Common myeloid progenitor, CD34-positive (primary cell): ENCODE data around the gene MET.

ENCODE experiments used
- CTCF ChIA-PET: fragments of 350-600 bp; sonication (Branson Sonifier 250); formaldehyde crosslinking; loops from one replicate; lab custom pipeline; 2021; ENCODE audit warnings: antibody characterized with exemption; lab: Charles Lee
- POLR2A ChIA-PET: fragments of 350-600 bp; sonication (Branson Sonifier 250); formaldehyde crosslinking; loops from one replicate; lab custom pipeline; 2021; ENCODE audit warnings: antibody characterized with exemption; lab: Charles Lee
- DNase-seq, 3 donors: peaks; one replicate each; pipeline versions ENCODE4 v3.0.0 to v3.0.0-alpha.2; 2013
- H3K27ac ChIP-seq, 2 experiments: 1 replicate in 1 of 2; 2 replicates in 1 of 2; pipeline ENCODE4 v1.7.0; 2013; ENCODE audit warnings: inconsistent platforms in 2 of 2, low read length in 2 of 2, mild to moderate bottlenecking in 2 of 2, low read depth in 1 of 2, moderate library complexity in 1 of 2; ENCODE audit not compliant: severe bottlenecking in 2 of 2, insufficient read depth in 1 of 2, poor library complexity in 1 of 2
- H3K27me3 ChIP-seq, 5 experiments: replicated peaks in 2 of 5; 1 replicate in 3 of 5; 2 replicates in 2 of 5; pipeline versions ENCODE4 v1.6.1 to v1.7.0; 2013; ENCODE audit warnings: low read length in 4 of 5, mild to moderate bottlenecking in 2 of 5, moderate library complexity in 2 of 5, inconsistent platforms in 1 of 5; ENCODE audit not compliant: insufficient read depth in 5 of 5, control insufficient read depth in 4 of 5
- H3K36me3 ChIP-seq, 4 experiments: 1 replicate in 2 of 4; 2 replicates in 2 of 4; pipeline versions ENCODE4 v1.6.1 to v1.7.0; 2013; ENCODE audit warnings: low read length in 3 of 4, control low read depth in 1 of 4, mild to moderate bottlenecking in 1 of 4; ENCODE audit not compliant: control insufficient read depth in 4 of 4, insufficient read depth in 4 of 4
- H3K4me1 ChIP-seq, 4 experiments: 1 replicate in 3 of 4; 2 replicates in 1 of 4; pipeline versions ENCODE4 v1.6.1 to v1.7.1; 2013; ENCODE audit warnings: low read length in 3 of 4, mild to moderate bottlenecking in 3 of 4, control low read depth in 1 of 4, inconsistent platforms in 1 of 4, moderate library complexity in 1 of 4; ENCODE audit not compliant: control insufficient read depth in 4 of 4, insufficient read depth in 4 of 4; ENCODE audit errors: control extremely low read depth in 1 of 4
- H3K4me3 ChIP-seq, 7 experiments: 1 replicate in 4 of 7; 2 replicates in 3 of 7; pipeline versions ENCODE4 v1.5.1 to v1.7.0; 2013; ENCODE audit warnings: mild to moderate bottlenecking in 7 of 7, low read length in 6 of 7, moderate library complexity in 6 of 7, inconsistent platforms in 2 of 7, low read depth in 2 of 7, control low read depth in 1 of 7; ENCODE audit not compliant: insufficient read depth in 4 of 7, control insufficient read depth in 1 of 7; ENCODE audit errors: extremely low read depth in 1 of 7
- H3K9me3 ChIP-seq, 5 experiments: 1 replicate in 4 of 5; 2 replicates in 1 of 5; pipeline versions ENCODE4 v1.6.1 to v1.7.1; 2013; ENCODE audit warnings: low read length in 4 of 5, mild to moderate bottlenecking in 2 of 5, inconsistent platforms in 1 of 5, low read depth in 1 of 5, moderate library complexity in 1 of 5; ENCODE audit not compliant: control insufficient read depth in 4 of 5, insufficient read depth in 2 of 5; ENCODE audit errors: control extremely low read depth in 1 of 5
- WGBS: methylation state at CpG from one replicate; pipeline ENCODE4 v1.1.5; 2013; ENCODE audit not compliant: insufficient coverage; 5-methylcytosine and 5-hydroxymethylcytosine counted together

The MET gene

GRCh38 chr7:116730097-116731022 is 58.4 kb downstream of the MET start:
- ChIA-PET POLR2A (no interaction called here), CTCF (no interaction called here)
- H3K27me3 ChIP-seq = peaks cover 0 to 4% (median 0%) of the 10 kb centered on the region in 5 experiments
- no peak overlapping the region for H3K27ac ChIP-seq
- H3K4me1 ChIP-seq = peaks cover 0 to 3% (median 0%) of the 10 kb centered on the region in 4 experiments
- WGBS = 99% methylated on average over 8 of the region's 9 CpGs
- no peaks in the 10 kb centered on the region for H3K36me3 ChIP-seq
- H3K9me3 ChIP-seq = no peaks in the 10 kb centered on the region
- no peak for DNase-seq
- H3K4me3 ChIP-seq = no peak overlapping the region

- Histone ChIP-seq H3K27ac (no peak overlapping the region), H3K27me3 (peaks cover 0 to 4% (median 0%) of the 10 kb centered on the region in 5 experiments), H3K4me1 (peaks cover 0 to 3% (median 0%) of the 10 kb centered on the region in 4 experiments), H3K9me3 (no peaks in the 10 kb centered on the region), H3K36me3 (no peaks in the 10 kb centered on the region), H3K4me3 (no peak overlapping the region)
- ChIA-PET POLR2A (no interaction called here), CTCF (interaction anchor here (0.6 kb wide), 1 partner anchor 73 kb away, joined by 3 read pairs; no protein-coding TSS in a partner anchor)
- no peak for DNase-seq
- WGBS = 100% methylated on average over 1 of the region's 1 CpG
These were observed 59.0 kb downstream of the MET start for GRCh38 chr7:116731023-116731395.

GRCh38 chr7:116731445-116732335 is 59.7 kb downstream of the MET start:
- ChIA-PET POLR2A (no interaction called here), CTCF (interaction anchor here (0.6 to 0.9 kb wide), 2 partner anchors 72 to 480 kb away, joined by 3 read pairs; no protein-coding TSS in a partner anchor)
- Histone ChIP-seq H3K9me3 (no peaks in the 10 kb centered on the region), H3K36me3 (no peaks in the 10 kb centered on the region), H3K4me1 (peaks cover 0 to 3% (median 0%) of the 10 kb centered on the region in 4 experiments), H3K4me3 (no peak overlapping the region), H3K27ac (no peak overlapping the region), H3K27me3 (peaks cover 0 to 4% (median 0%) of the 10 kb centered on the region in 5 experiments)
- DNase-seq = no peak
- WGBS = 94% methylated on average over 10 of the region's 12 CpGs

- no peak for DNase-seq
- no peaks in the 10 kb centered on the region for H3K9me3 ChIP-seq
- no peaks in the 10 kb centered on the region for H3K36me3 ChIP-seq
- peaks cover 0 to 4% (median 0%) of the 10 kb centered on the region in 5 experiments for H3K27me3 ChIP-seq
- ChIA-PET POLR2A (no interaction called here), CTCF (interaction anchor here (0.9 kb wide), 1 partner anchor 16 kb away, joined by 3 read pairs; no protein-coding TSS in a partner anchor)
- peaks cover 0 to 3% (median 0%) of the 10 kb centered on the region in 4 experiments for H3K4me1 ChIP-seq
- H3K4me3 ChIP-seq = no peak overlapping the region
- 88% methylated on average over 1 of the region's 7 CpGs for WGBS
- H3K27ac ChIP-seq = no peak overlapping the region
These were observed 61.0 kb downstream of the MET start for GRCh38 chr7:116732788-116733694.

- H3K4me1 ChIP-seq = peaks cover 0 to 3% (median 0%) of the 10 kb centered on the region in 4 experiments
- DNase-seq = no peak
- POLR2A ChIA-PET = no interaction called here
- no peaks in the 10 kb centered on the region for H3K27me3 ChIP-seq
- no peaks in the 10 kb centered on the region for H3K9me3 ChIP-seq
- CTCF ChIA-PET = no interaction called here
- no peak overlapping the region for H3K27ac ChIP-seq
- H3K4me3 ChIP-seq = no peak overlapping the region
- no CpG with 5 or more reads among the region's 4 CpGs for WGBS
- H3K36me3 ChIP-seq = no peaks in the 10 kb centered on the region
These were observed 62.1 kb downstream of the MET start for GRCh38 chr7:116733924-116734580.

GRCh38 chr7:116734710-116735109 is 62.7 kb downstream of the MET start:
- WGBS = 100% methylated on average over 3 of the region's 6 CpGs
- no peak for DNase-seq
- H3K27me3 ChIP-seq = no peaks in the 10 kb centered on the region
- POLR2A ChIA-PET = no interaction called here
- H3K9me3 ChIP-seq = no peaks in the 10 kb centered on the region
- H3K36me3 ChIP-seq = no peaks in the 10 kb centered on the region
- no peak overlapping the region for H3K4me3 ChIP-seq
- H3K27ac ChIP-seq = no peak overlapping the region
- peaks cover 0 to 3% (median 0%) of the 10 kb centered on the region in 4 experiments for H3K4me1 ChIP-seq
- CTCF ChIA-PET = no interaction called here
